GM12874 (cell line): ENCODE results near the gene SH2B2.
A peak's percentile ranks its signal among the peaks of the same experiment; 100 is the strongest.

Experiments used
- CTCF ChIP-seq: IDR thresholded peaks from 2 replicates; pipeline ENCODE4 v1.5.1; 2011; ENCODE audit warnings: low read depth, mild to moderate bottlenecking, control low read depth, low read length, moderate library complexity; ENCODE audit not compliant: insufficient read depth

The SH2B2 gene

GRCh38 chr7:102275123-102275703 is 11.5 kb upstream of the SH2B2 start:
- TF ChIP-seq CTCF: no peak

GRCh38 chr7:102277901-102278300 is 8.8 kb upstream of the SH2B2 start:
- no peak for TF ChIP-seq CTCF

GRCh38 chr7:102279537-102280400 is 6.9 kb upstream of the SH2B2 start:
- peak; percentile 94 for TF ChIP-seq CTCF

- no peak for TF ChIP-seq CTCF
Observed at GRCh38 chr7:102280521-102280920, 6.1 kb upstream of the SH2B2 start.

GRCh38 chr7:102281785-102282184 is 4.9 kb upstream of the SH2B2 start:
- TF ChIP-seq CTCF: no peak

- no peak for TF ChIP-seq CTCF
Observed at GRCh38 chr7:102282465-102283362, 4.0 kb upstream of the SH2B2 start.

GRCh38 chr7:102283477-102284189 is 3.0 kb upstream of the SH2B2 start:
- no peak for TF ChIP-seq CTCF
